ENCODE data around the gene WDR54. TPM values are rescaled to one million over a fixed set of nuclear protein-coding genes. Genes with fewer than 3 reads are reported as not detected.
A peak's percentile ranks its signal among the peaks of the same experiment; 100 is the strongest.

The WDR54 gene
- total RNA-seq, 1 donor from 2014 or later: 8.4 TPM

DNA sequence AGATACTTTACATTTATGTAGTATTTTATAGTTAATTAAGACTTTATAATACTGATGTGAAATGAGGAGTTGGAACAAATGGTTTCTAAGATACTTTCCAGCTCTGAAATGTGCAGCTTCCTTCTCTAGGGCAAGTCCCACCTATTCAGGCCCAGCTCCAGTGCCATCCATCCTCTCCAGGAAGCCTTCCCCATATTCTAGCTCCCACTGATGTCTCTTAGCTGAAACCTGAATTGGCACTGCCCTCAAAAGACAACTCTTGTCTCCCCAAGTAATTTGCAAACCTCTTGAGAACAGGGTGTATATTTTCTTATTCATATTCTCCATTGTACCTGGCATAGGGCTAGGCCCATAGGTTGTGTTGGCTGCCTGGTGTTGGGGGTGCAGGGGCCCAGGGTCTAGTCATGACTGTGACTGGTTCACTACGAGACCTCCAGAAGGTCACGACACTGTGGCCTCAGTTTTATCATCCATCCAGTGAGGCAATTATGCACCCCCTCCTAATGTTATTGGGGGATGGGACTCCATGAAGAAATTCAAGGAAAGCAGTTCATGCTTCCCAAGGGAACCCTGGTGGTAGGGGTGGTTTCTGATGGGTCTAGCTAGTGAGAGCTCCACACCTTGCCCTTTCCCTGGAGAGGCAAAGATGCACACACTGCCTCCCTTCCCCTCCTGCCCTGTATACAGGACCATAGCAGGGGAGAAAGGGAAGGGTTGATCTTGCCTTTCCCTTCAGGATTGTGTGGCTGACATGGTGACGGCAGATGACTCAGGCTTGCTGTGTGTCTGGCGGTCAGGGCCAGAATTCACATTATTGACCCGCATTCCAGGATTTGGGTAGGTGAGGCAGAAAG lies 2.8 kb downstream of the WDR54 start:
- no peak for ATAC-seq
- intact Hi-C loops (cut with DNase I): no loop called here
- Histone ChIP-seq H3K9me3 (no peaks in the 10 kb centered on the region), H3K27ac (no peak overlapping the region), H3K36me3 (peaks cover 16% of the 10 kb centered on the region), H3K4me1 (peaks cover 10% of the 10 kb centered on the region), H3K27me3 (no peaks in the 10 kb centered on the region), H3K4me3 (no peak overlapping the region)
- no peak for DNase-seq
- TF ChIP-seq CTCF (IDR thresholded peaks at IDR 0.05): no peak

DNA sequence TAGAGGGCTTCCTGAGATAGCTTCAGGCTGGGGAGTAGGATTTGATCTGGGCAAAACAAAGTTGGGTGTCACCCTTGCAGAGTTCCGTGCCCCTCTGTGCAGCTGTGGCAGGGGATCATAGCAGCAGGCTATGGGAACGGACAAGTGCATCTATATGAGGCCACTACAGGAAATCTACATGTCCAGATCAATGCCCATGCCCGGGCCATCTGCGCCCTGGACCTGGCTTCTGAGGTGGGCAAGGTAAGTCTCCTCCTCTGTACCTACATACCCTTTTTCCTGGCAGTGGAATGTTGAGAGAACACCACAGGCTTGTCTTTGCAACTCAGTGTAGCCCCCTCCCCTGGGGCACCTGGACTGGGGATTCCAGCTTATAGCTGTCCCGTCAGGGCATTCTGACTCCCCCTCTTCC lies 3.5 kb downstream of the WDR54 start:
- Histone ChIP-seq H3K9me3 (no peaks in the 10 kb centered on the region), H3K36me3 (peaks cover 22% of the 10 kb centered on the region), H3K4me3 (no peak overlapping the region), H3K27ac (no peak overlapping the region), H3K4me1 (peaks cover 10% of the 10 kb centered on the region), H3K27me3 (no peaks in the 10 kb centered on the region)
- TF ChIP-seq CTCF (IDR thresholded peaks at IDR 0.05): no peak
- intact Hi-C loops (cut with DNase I): no loop called here
- DNase-seq (no peak), ATAC-seq (no peak)

- no peaks in the 10 kb centered on the region for H3K27me3 ChIP-seq
- no peak for ATAC-seq
- intact Hi-C loops (cut with DNase I): no loop called here
- no peak overlapping the region for H3K27ac ChIP-seq
- peak; percentile 34 for DNase-seq
- peaks cover 24% of the 10 kb centered on the region for H3K36me3 ChIP-seq
- H3K9me3 ChIP-seq: no peaks in the 10 kb centered on the region
- no peak overlapping the region for H3K4me3 ChIP-seq
- peaks cover 10% of the 10 kb centered on the region for H3K4me1 ChIP-seq
- TF ChIP-seq CTCF (IDR thresholded peaks at IDR 0.05): no peak
Observed at GRCh38 chr2:74425523-74425922, 4.0 kb downstream of the WDR54 start.

- no peaks in the 10 kb centered on the region for H3K9me3 ChIP-seq
- no peak overlapping the region for H3K27ac ChIP-seq
- ATAC-seq (no peak), DNase-seq (peak; percentile 39)
- H3K36me3 ChIP-seq: peaks cover 25% of the 10 kb centered on the region
- no peak for TF ChIP-seq CTCF (IDR thresholded peaks at IDR 0.05)
- intact Hi-C loops (cut with DNase I): no loop called here
- H3K27me3 ChIP-seq: no peaks in the 10 kb centered on the region
- peaks cover 5% of the 10 kb centered on the region for H3K4me1 ChIP-seq
- no peak overlapping the region for H3K4me3 ChIP-seq
Observed at GRCh38 chr2:74426181-74426758, 4.7 kb downstream of the WDR54 start.

DNA sequence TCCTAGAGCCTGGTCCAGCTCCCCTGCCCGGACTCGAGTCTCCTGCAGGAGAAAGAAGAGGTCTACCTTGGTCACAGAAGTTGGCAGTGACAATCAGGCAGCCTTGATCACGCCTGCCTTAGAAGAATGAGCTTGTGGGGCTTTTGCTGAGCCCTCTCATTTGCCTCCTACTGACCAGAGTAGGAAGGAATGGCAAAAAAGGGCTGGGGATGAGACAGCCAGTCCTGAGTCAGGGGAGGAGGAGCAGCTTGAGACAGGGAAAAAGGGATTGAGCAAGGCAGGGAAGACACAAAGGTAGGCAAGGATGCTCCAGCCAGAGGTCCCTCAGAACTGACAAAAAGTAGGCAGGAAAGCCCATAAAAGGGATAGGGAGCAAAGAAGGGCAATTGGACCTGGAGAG lies 6.0 kb downstream of the WDR54 start:
- DNase-seq (peak; percentile 19), ATAC-seq (no peak)
- intact Hi-C loops (cut with DNase I): no loop called here
- no peak overlapping the region for H3K4me3 ChIP-seq
- no peaks in the 10 kb centered on the region for H3K27me3 ChIP-seq
- TF ChIP-seq CTCF (IDR thresholded peaks at IDR 0.05): no peak
- H3K36me3 ChIP-seq: peaks cover 33% of the 10 kb centered on the region
- H3K9me3 ChIP-seq: no peaks in the 10 kb centered on the region
- no peak overlapping the region for H3K27ac ChIP-seq
- H3K4me1 ChIP-seq: no peaks in the 10 kb centered on the region
